CD4-positive, alpha-beta memory T cell (primary cell): Measurements from ENCODE around the gene AGBL1. TPM values are rescaled to one million over a fixed set of nuclear protein-coding genes. Genes with fewer than 3 reads are reported as not detected.
A peak's percentile ranks its signal among the peaks of the same experiment; 100 is the strongest.
"Not testable (repeated sequence)": the region's sequence is repeated elsewhere in the genome, so short reads cannot be mapped to it uniquely, and the experiment has no call there.

ENCODE experiments used
- CTCF ChIA-PET: fragments of 350-600 bp; sonication (Branson Sonifier 250); formaldehyde crosslinking; loops from one replicate; lab custom pipeline; 2021; ENCODE audit warnings: inconsistent platforms; ENCODE audit not compliant: partially characterized antibody; lab: Charles Lee
- POLR2A ChIA-PET: fragments of 350-600 bp; sonication (Branson Sonifier 250); formaldehyde crosslinking; loops from one replicate; lab custom pipeline; 2021; ENCODE audit not compliant: partially characterized antibody; lab: Charles Lee
- DNase-seq, 5 donors: peaks; one replicate each; pipeline versions ENCODE4 v3.0.0 to v3.0.0-alpha.2; 2020 to 2022; ENCODE audit warnings: mixed read lengths in 1 of 5
- H3K27ac ChIP-seq: one replicate; pipeline ENCODE4 v1.7.0; 2013; ENCODE audit warnings: low read depth, low read length
- H3K27me3 ChIP-seq: 2 replicates; pipeline ENCODE4 v1.7.0; 2013; ENCODE audit warnings: mild to moderate bottlenecking, low read length, moderate library complexity; ENCODE audit not compliant: insufficient read depth
- H3K36me3 ChIP-seq: 2 replicates; pipeline ENCODE4 v1.7.0; 2013; ENCODE audit warnings: mild to moderate bottlenecking, low read length, moderate library complexity; ENCODE audit not compliant: insufficient read depth
- H3K4me1 ChIP-seq: 2 replicates; pipeline ENCODE4 v1.7.0; 2013; ENCODE audit warnings: mild to moderate bottlenecking, low read length, moderate library complexity; ENCODE audit not compliant: insufficient read depth
- H3K4me3 ChIP-seq, 2 donors: one replicate each; pipeline ENCODE4 v1.7.0; 2013; ENCODE audit warnings: low read length in 2 of 2, mild to moderate bottlenecking in 1 of 2
- H3K9me3 ChIP-seq, 2 donors: one replicate each; pipeline ENCODE4 v1.7.0; 2013; ENCODE audit warnings: low read length in 2 of 2, control low read depth in 1 of 2; ENCODE audit not compliant: control insufficient read depth in 1 of 2
- H3K27ac Mint-ChIP-seq, 7 donors: one replicate each; pipeline ENCODE4 v1.8.0; 2020 to 2021; ENCODE audit warnings: mixed read lengths in 7 of 7, mild to moderate bottlenecking in 6 of 7, inconsistent platforms in 3 of 7, moderate library complexity in 3 of 7
- H3K27me3 Mint-ChIP-seq, 2 donors: one replicate each; pipeline ENCODE4 v1.8.0; 2020 to 2021; ENCODE audit warnings: mixed read lengths in 2 of 2
- H3K36me3 Mint-ChIP-seq, 2 donors: one replicate each; pipeline ENCODE4 v1.8.0; 2020 to 2021; ENCODE audit warnings: mixed read lengths in 2 of 2, inconsistent platforms in 1 of 2, mild to moderate bottlenecking in 1 of 2
- H3K4me1 Mint-ChIP-seq, 4 donors: one replicate each; pipeline ENCODE4 v1.8.0; 2020 to 2021; ENCODE audit warnings: mixed read lengths in 4 of 4, mild to moderate bottlenecking in 1 of 4
- H3K4me3 Mint-ChIP-seq, 8 donors: one replicate each; pipeline ENCODE4 v1.8.0; 2020 to 2021; ENCODE audit warnings: mixed read lengths in 8 of 8, mild to moderate bottlenecking in 7 of 8, moderate library complexity in 6 of 8, inconsistent platforms in 3 of 8
- H3K9me3 Mint-ChIP-seq, 8 donors: one replicate each; pipeline ENCODE4 v1.8.0; 2020 to 2021; ENCODE audit warnings: mixed read lengths in 8 of 8, mild to moderate bottlenecking in 5 of 8, inconsistent platforms in 3 of 8, moderate library complexity in 1 of 8
- intact Hi-C: fragments of 100-400 bp; cut with micrococcal nuclease; formaldehyde crosslinking; loops from one replicate; pipeline ENCODE4 v1.15.1; 2023
- polyA plus RNA-seq, 2 donors: library from polyadenylated mRNA; unstranded; fragments of 300-500 nt; fragmentation: Illumina TruSeq; gene quantifications; one replicate each; pipeline ENCODE4 v1.2.3, GENCODE V29; 2021
- total RNA-seq, 2 experiments: library from RNA; stranded (reverse); gene quantifications; one replicate each; pipeline ENCODE4 v1.2.3, GENCODE V29; 2021

The AGBL1 gene
- total and polyA plus RNA-seq, 4 experiments from 2014 or later = not detected

DNA sequence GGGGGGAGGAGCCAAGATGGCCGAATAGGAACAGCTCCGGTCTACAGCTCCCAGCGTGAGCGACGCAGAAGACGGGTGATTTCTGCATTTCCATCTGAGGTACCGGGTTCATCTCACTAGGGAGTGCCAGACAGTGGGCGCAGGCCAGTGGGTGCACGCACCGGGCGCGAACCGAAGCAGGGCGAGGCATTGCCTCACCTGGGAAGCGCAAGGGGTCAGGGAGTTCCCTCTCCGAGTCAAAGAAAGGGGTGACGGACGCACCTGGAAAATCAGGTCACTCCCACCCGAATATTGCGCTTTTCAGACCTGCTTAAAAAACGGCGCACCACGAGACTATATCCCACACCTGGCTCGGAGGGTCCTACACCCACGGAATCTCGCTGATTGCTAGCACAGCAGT is 448.4 kb downstream of the AGBL1 start:
- DNase-seq, H3K27ac ChIP-seq, POLR2A ChIA-PET, H3K27me3 ChIP-seq, H3K4me3 ChIP-seq, intact Hi-C loops, H3K4me1 Mint-ChIP-seq, H3K4me1 ChIP-seq, H3K4me3 Mint-ChIP-seq, CTCF ChIA-PET, H3K9me3 ChIP-seq, H3K27me3 Mint-ChIP-seq, H3K36me3 ChIP-seq, H3K27ac Mint-ChIP-seq, H3K36me3 Mint-ChIP-seq, H3K9me3 Mint-ChIP-seq: not testable (repeated sequence)

DNA sequence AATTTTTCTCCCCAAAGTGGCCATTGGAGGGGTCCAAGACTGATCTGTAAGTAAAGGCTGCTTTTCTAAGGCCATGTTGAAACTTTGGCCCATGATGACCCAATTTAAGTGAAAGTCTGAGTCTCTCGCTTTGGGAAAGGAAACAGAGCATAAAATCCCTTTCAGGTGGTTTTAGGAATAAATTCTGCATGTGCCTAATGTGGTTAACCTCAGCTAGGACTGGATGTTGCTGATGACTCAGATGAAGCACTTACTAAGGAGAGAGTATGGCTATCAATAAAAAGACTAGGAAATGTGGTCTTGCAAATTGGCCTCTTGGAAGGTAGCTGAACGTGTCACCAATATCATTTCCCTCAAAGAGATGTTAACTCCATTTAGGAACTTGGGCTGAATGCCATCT is 458.5 kb downstream of the AGBL1 start:
- no peak for DNase-seq
- Histone ChIP-seq H3K27me3 (no peaks in the 10 kb centered on the region), H3K9me3 (no peaks in the 10 kb centered on the region), H3K27ac (no peak overlapping the region), H3K36me3 (no peaks in the 10 kb centered on the region), H3K4me3 (no peak overlapping the region), H3K4me1 (no peaks in the 10 kb centered on the region)
- POLR2A ChIA-PET = no interaction called here
- intact Hi-C loops = no loop called here
- peaks cover 1 to 4% of the 10 kb centered on the region in 2 donors for H3K27me3 Mint-ChIP-seq
- H3K27ac Mint-ChIP-seq = no peak overlapping the region
- CTCF ChIA-PET = no interaction called here
- no peaks in the 10 kb centered on the region for H3K4me1 Mint-ChIP-seq
- H3K9me3 Mint-ChIP-seq = peaks cover 0 to 3% (median 0%) of the 10 kb centered on the region in 8 donors
- no peak overlapping the region for H3K4me3 Mint-ChIP-seq
- no peaks in the 10 kb centered on the region for H3K36me3 Mint-ChIP-seq

DNA sequence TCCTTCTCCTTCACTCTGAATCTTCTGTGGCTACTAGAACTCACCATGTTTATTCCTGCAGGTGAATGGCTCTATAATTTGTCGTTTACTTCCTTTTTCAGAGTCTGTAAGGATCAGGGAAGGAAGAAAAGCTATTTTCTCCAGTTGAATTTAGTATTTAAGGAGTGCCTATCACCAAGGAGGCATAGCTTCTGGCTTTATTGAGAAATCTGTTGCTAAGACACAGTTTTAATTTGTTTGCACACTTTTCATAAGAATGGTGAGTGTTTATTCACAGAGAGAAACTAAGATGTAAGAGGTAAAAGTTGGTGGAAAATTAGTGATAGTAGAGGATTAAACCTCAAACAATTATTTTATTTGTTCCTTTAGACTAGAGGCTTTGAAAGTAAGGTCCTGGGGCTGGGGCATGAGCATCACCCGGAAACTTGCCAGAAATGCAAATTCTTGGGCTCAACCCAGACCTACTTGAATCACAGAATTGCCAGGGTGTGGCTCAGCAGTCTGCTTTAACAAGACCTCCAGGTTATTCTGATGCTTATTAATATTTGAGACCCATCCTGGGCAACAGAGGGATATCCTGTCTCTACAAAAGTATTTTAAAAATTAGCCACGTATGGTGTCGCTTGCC is 461.3 kb downstream of the AGBL1 start:
- H3K4me1 Mint-ChIP-seq = no peaks in the 10 kb centered on the region
- H3K36me3 Mint-ChIP-seq = no peaks in the 10 kb centered on the region
- no peak for DNase-seq
- Histone ChIP-seq H3K27me3 (no peaks in the 10 kb centered on the region), H3K27ac (no peak overlapping the region), H3K36me3 (no peaks in the 10 kb centered on the region), H3K4me1 (no peaks in the 10 kb centered on the region), H3K4me3 (no peak overlapping the region), H3K9me3 (no peaks in the 10 kb centered on the region)
- ChIA-PET CTCF (no interaction called here), POLR2A (no interaction called here)
- H3K9me3 Mint-ChIP-seq = peaks cover 0 to 7% (median 3%) of the 10 kb centered on the region in 8 donors
- intact Hi-C loops = no loop called here
- peaks cover 4 to 8% of the 10 kb centered on the region in 2 donors for H3K27me3 Mint-ChIP-seq
- no peak overlapping the region for H3K27ac Mint-ChIP-seq
- H3K4me3 Mint-ChIP-seq = no peak overlapping the region

DNA sequence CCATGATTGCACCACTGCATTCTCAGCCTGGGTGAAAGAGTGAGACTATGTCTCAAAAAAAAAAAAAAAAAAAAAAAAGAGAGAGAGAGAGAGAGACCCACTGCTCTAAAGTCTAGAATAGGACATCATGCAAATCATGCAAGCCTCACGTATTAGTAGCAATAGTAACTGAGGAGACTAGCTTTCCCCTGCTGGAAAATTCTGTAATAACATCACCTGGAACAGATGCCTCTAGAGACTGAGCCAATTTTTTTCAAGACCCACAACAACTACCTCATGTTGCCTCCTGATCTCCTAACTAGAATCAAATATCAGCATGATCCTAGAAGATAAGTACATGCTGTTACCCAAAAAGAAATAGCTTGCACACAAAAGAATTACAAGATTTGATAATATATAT is 461.9 kb downstream of the AGBL1 start:
- no peak overlapping the region for H3K4me3 ChIP-seq
- Mint-ChIP-seq H3K4me1 (no peaks in the 10 kb centered on the region), H3K27ac (no peak overlapping the region), H3K36me3 (no peaks in the 10 kb centered on the region), H3K4me3 (no peak overlapping the region), H3K9me3 (peaks cover 0 to 7% (median 3%) of the 10 kb centered on the region in 8 donors), H3K27me3 (peaks cover 4 to 8% of the 10 kb centered on the region in 2 donors)
- no peaks in the 10 kb centered on the region for H3K4me1 ChIP-seq
- DNase-seq = no peak
- no peaks in the 10 kb centered on the region for H3K9me3 ChIP-seq
- intact Hi-C loops = no loop called here
- ChIA-PET POLR2A (no interaction called here), CTCF (no interaction called here)
- H3K36me3 ChIP-seq = no peaks in the 10 kb centered on the region
- no peaks in the 10 kb centered on the region for H3K27me3 ChIP-seq
- H3K27ac ChIP-seq = no peak overlapping the region

DNA sequence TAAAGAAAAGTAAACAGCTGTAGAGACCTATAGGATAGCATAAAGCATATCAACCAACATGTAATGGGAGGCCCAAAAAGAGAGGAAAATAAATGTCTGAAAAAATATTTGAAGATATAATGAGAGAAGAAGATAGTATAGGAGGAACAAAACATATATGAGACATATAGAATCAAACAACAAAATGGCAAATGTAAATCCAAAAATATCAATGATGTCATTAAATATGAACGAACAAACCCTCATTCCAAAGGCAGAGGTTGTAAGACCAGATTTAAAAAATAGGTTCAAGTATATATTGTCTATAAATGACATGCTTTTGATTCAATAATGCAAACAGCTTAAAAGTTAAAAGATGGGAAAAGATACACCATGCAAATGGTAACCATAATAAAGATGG is 470.4 kb downstream of the AGBL1 start:
- peak overlapping the region in 2 of 7 donors; percentile 66 to 78 for H3K27ac Mint-ChIP-seq
- Histone ChIP-seq H3K27ac (no peak overlapping the region), H3K4me3 (no peak overlapping the region), H3K36me3 (no peaks in the 10 kb centered on the region), H3K27me3 (no peaks in the 10 kb centered on the region), H3K4me1 (no peaks in the 10 kb centered on the region), H3K9me3 (no peaks in the 10 kb centered on the region)
- intact Hi-C loops = no loop called here
- CTCF ChIA-PET = no interaction called here
- DNase-seq = no peak
- H3K27me3 Mint-ChIP-seq = no peaks in the 10 kb centered on the region
- no peak overlapping the region for H3K4me3 Mint-ChIP-seq
- no peaks in the 10 kb centered on the region for H3K36me3 Mint-ChIP-seq
- peaks cover 0 to 1% (median 0%) of the 10 kb centered on the region in 4 donors for H3K4me1 Mint-ChIP-seq
- H3K9me3 Mint-ChIP-seq = peaks cover 0 to 14% (median 4%) of the 10 kb centered on the region in 8 donors
- POLR2A ChIA-PET = no interaction called here

DNA sequence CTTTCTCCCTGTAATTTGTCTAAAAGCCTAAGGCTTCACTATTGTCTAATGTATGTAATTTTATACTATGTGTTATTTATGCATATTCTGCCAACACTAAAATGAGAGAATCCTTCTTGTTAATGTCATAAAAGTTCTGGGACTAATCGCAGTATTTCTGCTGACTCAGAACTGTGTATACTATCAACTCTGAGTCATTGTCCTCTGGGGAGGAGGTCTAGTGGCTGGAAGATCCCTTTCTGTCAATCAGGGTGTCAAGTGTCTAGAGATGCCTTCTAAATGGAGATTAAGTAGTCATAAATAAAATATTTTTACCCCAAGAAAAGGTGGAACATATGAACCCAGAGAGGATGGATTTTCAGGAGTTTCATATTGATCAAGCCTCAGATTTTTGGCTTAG is 473.4 kb downstream of the AGBL1 start:
- H3K9me3 ChIP-seq = no peaks in the 10 kb centered on the region
- H3K4me1 ChIP-seq = no peaks in the 10 kb centered on the region
- H3K27ac ChIP-seq = no peak overlapping the region
- Mint-ChIP-seq H3K4me3 (no peak overlapping the region), H3K36me3 (no peaks in the 10 kb centered on the region), H3K27ac (no peak overlapping the region), H3K9me3 (peaks cover 0 to 14% (median 4%) of the 10 kb centered on the region in 8 donors), H3K4me1 (peaks cover 0 to 1% (median 0%) of the 10 kb centered on the region in 4 donors), H3K27me3 (no peaks in the 10 kb centered on the region)
- H3K4me3 ChIP-seq = no peak overlapping the region
- H3K27me3 ChIP-seq = no peaks in the 10 kb centered on the region
- intact Hi-C loops = no loop called here
- POLR2A ChIA-PET = no interaction called here
- no peaks in the 10 kb centered on the region for H3K36me3 ChIP-seq
- CTCF ChIA-PET = no interaction called here
- no peak for DNase-seq

DNA sequence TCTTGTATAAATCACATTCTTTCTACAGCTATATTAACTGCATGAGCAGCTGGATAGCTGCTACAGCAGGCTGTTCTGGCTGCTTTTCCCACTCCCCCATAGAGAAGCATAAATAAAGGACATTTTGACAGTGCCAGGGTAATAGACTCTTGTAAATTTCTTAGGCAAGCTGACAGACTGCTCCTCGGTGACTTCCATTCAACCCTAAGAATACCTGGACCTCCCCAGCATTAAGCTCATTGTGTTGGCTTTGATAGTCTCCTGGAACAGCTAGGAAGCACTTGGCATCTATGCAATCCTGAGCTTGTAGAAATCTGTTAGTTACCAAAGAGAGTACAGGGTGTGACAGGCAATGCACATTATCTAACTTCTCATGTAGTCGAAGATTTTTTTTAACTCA is 475.4 kb downstream of the AGBL1 start:
- CTCF ChIA-PET = interaction anchor here (1.6 kb wide), 1 partner anchor 11 kb away, joined by 4 read pairs; no protein-coding TSS in a partner anchor
- H3K4me1 Mint-ChIP-seq = no peaks in the 10 kb centered on the region

More for the DNA sequence above, 475.4 kb downstream of the AGBL1 start:
- H3K27ac Mint-ChIP-seq = no peak overlapping the region
- Histone ChIP-seq H3K4me3 (no peak overlapping the region), H3K36me3 (no peaks in the 10 kb centered on the region), H3K9me3 (no peaks in the 10 kb centered on the region), H3K27me3 (no peaks in the 10 kb centered on the region), H3K4me1 (no peaks in the 10 kb centered on the region), H3K27ac (no peak overlapping the region)
- no peak overlapping the region for H3K4me3 Mint-ChIP-seq
- H3K27me3 Mint-ChIP-seq = no peaks in the 10 kb centered on the region
- no peaks in the 10 kb centered on the region for H3K36me3 Mint-ChIP-seq
- POLR2A ChIA-PET = no interaction called here
- peaks cover 0 to 5% (median 2%) of the 10 kb centered on the region in 8 donors for H3K9me3 Mint-ChIP-seq
- DNase-seq = no peak
- intact Hi-C loops = no loop called here
